ENCODE results near the gene PTGDR2. TPM values are rescaled to one million over a fixed set of nuclear protein-coding genes. Genes with fewer than 3 reads are reported as not detected.

The PTGDR2 gene
- total and polyA plus RNA-seq, 4 donors, result 0.08 to 7.1 (median 0.32) TPM

GRCh38 chr11:60859616-60860250, 4.0 kb upstream of the PTGDR2 start:
- no peak for DNase-seq (ENCODE audit: low spot score)
- no peak overlapping the region for H3K4me3 ChIP-seq (ENCODE audit: low read depth in 1 of 3, low read length in 3 of 3)
- H3K9me3 ChIP-seq (ENCODE audit: control insufficient read depth in 4 of 4, low read length in 3 of 4), result no peaks in the 10 kb centered on the region
- no peak overlapping the region for H3K9ac ChIP-seq (ENCODE audit: low read depth in 1 of 2, low read length in 2 of 2)
- no peaks in the 10 kb centered on the region for H3K36me3 ChIP-seq (ENCODE audit: control insufficient read depth in 4 of 4, insufficient read depth in 3 of 4, low read depth in 1 of 4, low read length in 3 of 4)
- no peak overlapping the region for H3K27ac ChIP-seq (ENCODE audit: low read depth in 1 of 2, low read length in 2 of 2)
- WGBS, result 94% methylated on average over 15 of the region's 15 CpGs
- no peaks in the 10 kb centered on the region for H3K27me3 ChIP-seq (ENCODE audit: control insufficient read depth in 4 of 4, insufficient read depth in 4 of 4, low read length in 3 of 4)
- H3K4me1 ChIP-seq (ENCODE audit: control insufficient read depth in 4 of 4, insufficient read depth in 4 of 4, low read length in 3 of 4), result peaks cover 0 to 4% (median 3%) of the 10 kb centered on the region in 4 donors
- TF ChIP-seq, protein P1, sequence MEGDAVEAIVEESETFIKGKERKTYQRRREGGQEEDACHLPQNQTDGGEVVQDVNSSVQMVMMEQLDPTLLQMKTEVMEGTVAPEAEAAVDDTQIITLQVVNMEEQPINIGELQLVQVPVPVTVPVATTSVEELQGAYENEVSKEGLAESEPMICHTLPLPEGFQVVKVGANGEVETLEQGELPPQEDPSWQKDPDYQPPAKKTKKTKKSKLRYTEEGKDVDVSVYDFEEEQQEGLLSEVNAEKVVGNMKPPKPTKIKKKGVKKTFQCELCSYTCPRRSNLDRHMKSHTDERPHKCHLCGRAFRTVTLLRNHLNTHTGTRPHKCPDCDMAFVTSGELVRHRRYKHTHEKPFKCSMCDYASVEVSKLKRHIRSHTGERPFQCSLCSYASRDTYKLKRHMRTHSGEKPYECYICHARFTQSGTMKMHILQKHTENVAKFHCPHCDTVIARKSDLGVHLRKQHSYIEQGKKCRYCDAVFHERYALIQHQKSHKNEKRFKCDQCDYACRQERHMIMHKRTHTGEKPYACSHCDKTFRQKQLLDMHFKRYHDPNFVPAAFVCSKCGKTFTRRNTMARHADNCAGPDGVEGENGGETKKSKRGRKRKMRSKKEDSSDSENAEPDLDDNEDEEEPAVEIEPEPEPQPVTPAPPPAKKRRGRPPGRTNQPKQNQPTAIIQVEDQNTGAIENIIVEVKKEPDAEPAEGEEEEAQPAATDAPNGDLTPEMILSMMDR (IDR thresholded peaks at IDR 0.05; ENCODE audit: low read depth, low read length, missing input control), result no peak
- TF ChIP-seq, protein P2, sequence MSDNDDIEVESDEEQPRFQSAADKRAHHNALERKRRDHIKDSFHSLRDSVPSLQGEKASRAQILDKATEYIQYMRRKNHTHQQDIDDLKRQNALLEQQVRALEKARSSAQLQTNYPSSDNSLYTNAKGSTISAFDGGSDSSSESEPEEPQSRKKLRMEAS (IDR thresholded peaks at IDR 0.05), result no peak
- TF ChIP-seq JUND (IDR thresholded peaks at IDR 0.05), result no peak
- no peak for TF ChIP-seq TAF1 (conservative IDR thresholded peaks at IDR 0.05)
- TF ChIP-seq RAD21 (IDR thresholded peaks at IDR 0.05), result no peak
- TF ChIP-seq RXRA (IDR thresholded peaks at IDR 0.05), result no peak
- TF ChIP-seq NR2F2 (IDR thresholded peaks at IDR 0.05), result no peak
- TF ChIP-seq SP1 (IDR thresholded peaks at IDR 0.05), result no peak
- no peak for TF ChIP-seq FOXA1 (IDR thresholded peaks at IDR 0.05)

GRCh38 chr11:60858731-60859464, 3.1 kb upstream of the PTGDR2 start:
- no peak overlapping the region for H3K27ac ChIP-seq (ENCODE audit: low read depth in 1 of 2, low read length in 2 of 2)
- TF ChIP-seq FOXA1 (IDR thresholded peaks at IDR 0.05) (no peak), EGR1 (IDR thresholded peaks at IDR 0.05; ENCODE audit: low read depth in 2 of 2) (no peak), JUND (IDR thresholded peaks at IDR 0.05) (no peak), SP1 (IDR thresholded peaks at IDR 0.05) (no peak), HNF4G (IDR thresholded peaks at IDR 0.05) (no peak), RAD21 (IDR thresholded peaks at IDR 0.05) (no peak), RXRA (IDR thresholded peaks at IDR 0.05) (no peak), FOXA2 (IDR thresholded peaks at IDR 0.05) (no peak)
- TF ChIP-seq, protein P3, sequence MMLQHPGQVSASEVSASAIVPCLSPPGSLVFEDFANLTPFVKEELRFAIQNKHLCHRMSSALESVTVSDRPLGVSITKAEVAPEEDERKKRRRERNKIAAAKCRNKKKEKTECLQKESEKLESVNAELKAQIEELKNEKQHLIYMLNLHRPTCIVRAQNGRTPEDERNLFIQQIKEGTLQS (IDR thresholded peaks at IDR 0.05), result no peak
- TF ChIP-seq, protein P2 (IDR thresholded peaks at IDR 0.05), result no peak
- no peaks in the 10 kb centered on the region for H3K9me3 ChIP-seq (ENCODE audit: control insufficient read depth in 4 of 4, low read length in 3 of 4)
- no peak overlapping the region for H3K4me3 ChIP-seq (ENCODE audit: low read depth in 1 of 3, low read length in 3 of 3)
- peaks cover 0 to 4% (median 3%) of the 10 kb centered on the region in 4 donors for H3K4me1 ChIP-seq (ENCODE audit: control insufficient read depth in 4 of 4, insufficient read depth in 4 of 4, low read length in 3 of 4)
- no peak for DNase-seq (ENCODE audit: low spot score)
- H3K36me3 ChIP-seq (ENCODE audit: control insufficient read depth in 4 of 4, insufficient read depth in 3 of 4, low read depth in 1 of 4, low read length in 3 of 4), result no peaks in the 10 kb centered on the region
- no peaks in the 10 kb centered on the region for H3K27me3 ChIP-seq (ENCODE audit: control insufficient read depth in 4 of 4, insufficient read depth in 4 of 4, low read length in 3 of 4)
- WGBS, result 88% methylated on average over 4 of the region's 4 CpGs
- H3K9ac ChIP-seq (ENCODE audit: low read depth in 1 of 2, low read length in 2 of 2), result no peak overlapping the region

DNA sequence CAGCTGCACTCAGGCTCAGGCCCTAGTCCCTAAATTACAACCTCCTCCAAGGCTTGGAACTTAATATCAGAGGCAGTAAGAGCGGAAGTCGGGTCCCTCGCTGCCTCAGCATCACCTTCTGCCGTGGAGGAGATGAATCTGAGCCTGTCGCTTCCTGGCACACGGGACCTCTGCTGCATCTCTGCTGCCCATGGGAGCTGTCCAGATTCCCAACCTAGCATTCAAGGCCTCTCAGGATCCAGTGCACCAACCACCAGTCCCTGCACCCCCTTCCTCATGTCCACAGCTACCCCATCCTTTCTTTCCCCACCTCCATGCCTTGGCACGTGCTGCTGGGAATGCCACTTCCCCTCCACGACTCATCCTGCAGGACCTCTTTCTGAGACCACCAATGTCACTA, 2.5 kb upstream of the PTGDR2 start:
- 90% methylated on average over 8 of the region's 8 CpGs for WGBS
- Histone ChIP-seq H3K4me1 (ENCODE audit: control insufficient read depth in 4 of 4, insufficient read depth in 4 of 4, low read length in 3 of 4) (peaks cover 0 to 4% (median 3%) of the 10 kb centered on the region in 4 donors), H3K9ac (ENCODE audit: low read depth in 1 of 2, low read length in 2 of 2) (no peak overlapping the region), H3K4me3 (ENCODE audit: low read depth in 1 of 3, low read length in 3 of 3) (no peak overlapping the region), H3K27ac (ENCODE audit: low read depth in 1 of 2, low read length in 2 of 2) (no peak overlapping the region), H3K36me3 (ENCODE audit: control insufficient read depth in 4 of 4, insufficient read depth in 3 of 4, low read depth in 1 of 4, low read length in 3 of 4) (no peaks in the 10 kb centered on the region), H3K9me3 (ENCODE audit: control insufficient read depth in 4 of 4, low read length in 3 of 4) (no peaks in the 10 kb centered on the region), H3K27me3 (ENCODE audit: control insufficient read depth in 4 of 4, insufficient read depth in 4 of 4, low read length in 3 of 4) (no peaks in the 10 kb centered on the region)
- DNase-seq (ENCODE audit: low spot score), result no peak
- TF ChIP-seq RXRA (IDR thresholded peaks at IDR 0.05) (no peak), TAF1 (conservative IDR thresholded peaks at IDR 0.05) (no peak), ZBTB33 (IDR thresholded peaks at IDR 0.05) (no peak), HNF4G (IDR thresholded peaks at IDR 0.05) (no peak), YY1 (IDR thresholded peaks at IDR 0.05) (no peak), EGR1 (IDR thresholded peaks at IDR 0.05; ENCODE audit: low read depth in 2 of 2) (no peak), SP1 (IDR thresholded peaks at IDR 0.05) (no peak), FOXA2 (IDR thresholded peaks at IDR 0.05) (no peak), NR2F2 (IDR thresholded peaks at IDR 0.05) (no peak), HNF4A (conservative IDR thresholded peaks at IDR 0.05) (no peak), RAD21 (IDR thresholded peaks at IDR 0.05) (no peak), GABPA (IDR thresholded peaks at IDR 0.05 in 1 of 2, conservative IDR thresholded peaks at IDR 0.05 in 1 of 2) (no peak), JUND (IDR thresholded peaks at IDR 0.05) (no peak)
- TF ChIP-seq, protein P1 (IDR thresholded peaks at IDR 0.05; ENCODE audit: low read depth, low read length, missing input control), result no peak
- TF ChIP-seq, protein P2 (IDR thresholded peaks at IDR 0.05), result no peak

All from liver (tissue), 9 donors.